Kidney epithelial cell (primary cell): ENCODE results near the gene KLHL29. TPM values are rescaled to one million over a fixed set of nuclear protein-coding genes. Genes with fewer than 3 reads are reported as not detected.

Source experiments
- DNase-seq: peaks from one replicate; pipeline ENCODE4 v3.0.0-alpha.2; 2010; ENCODE audit warnings: low read depth
- H3K27me3 ChIP-seq: 2 replicates; pipeline ENCODE4 v1.6.0; 2011; ENCODE audit warnings: low read length; ENCODE audit not compliant: control insufficient read depth, insufficient read depth
- H3K36me3 ChIP-seq: 2 replicates; pipeline ENCODE4 v1.5.1; 2011; ENCODE audit warnings: low read length; ENCODE audit not compliant: control insufficient read depth, insufficient read depth
- H3K4me3 ChIP-seq: 2 replicates; pipeline ENCODE4 v1.5.1; 2011; ENCODE audit warnings: low read depth, mild to moderate bottlenecking, control low read depth, low read length
- total RNA-seq: library from RNA; depleted of rRNA; stranded (reverse); fragments of >200 nt; gene quantifications from 2 replicates; pipeline ENCODE4 v1.2.3, GENCODE V29; 2015
- TF ChIP-seq, protein P1 (sequence below): IDR thresholded peaks from 2 replicates; pipeline ENCODE4 v1.5.1; 2011; ENCODE audit warnings: mild to moderate bottlenecking, moderate library complexity, low read length, control low read depth, inconsistent platforms; ENCODE audit not compliant: insufficient read depth, poor library complexity, severe bottlenecking

The KLHL29 gene
- total RNA-seq, 1 donor from 2014 or later = 12.4 TPM

DNA sequence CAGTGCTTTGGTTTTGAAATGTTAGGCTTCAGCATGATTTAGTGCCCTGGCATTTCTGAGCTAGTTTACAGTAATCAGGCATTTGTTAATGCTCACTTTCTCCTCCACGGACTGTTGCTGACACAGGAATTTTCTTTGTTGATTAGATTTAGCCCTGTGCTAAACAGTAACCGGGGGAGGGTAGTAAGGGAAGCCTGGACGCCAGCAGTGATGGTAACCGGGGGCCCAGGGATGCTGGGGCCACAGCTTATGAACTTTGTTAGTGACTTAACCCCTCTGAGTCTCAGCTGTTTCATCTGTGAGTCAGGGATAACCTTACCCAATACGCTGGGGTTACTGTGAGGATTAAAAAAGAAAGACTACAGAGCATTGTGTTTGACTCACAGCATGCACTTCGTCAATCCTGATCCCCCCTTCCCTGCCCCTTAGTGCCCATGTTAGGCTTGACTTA is 33.5 kb downstream of the KLHL29 start:
- peak; percentile 48 for DNase-seq
- H3K36me3 ChIP-seq = no peaks in the 10 kb centered on the region
- no peaks in the 10 kb centered on the region for H3K27me3 ChIP-seq
- no peak overlapping the region for H3K4me3 ChIP-seq
- TF ChIP-seq, protein P1, sequence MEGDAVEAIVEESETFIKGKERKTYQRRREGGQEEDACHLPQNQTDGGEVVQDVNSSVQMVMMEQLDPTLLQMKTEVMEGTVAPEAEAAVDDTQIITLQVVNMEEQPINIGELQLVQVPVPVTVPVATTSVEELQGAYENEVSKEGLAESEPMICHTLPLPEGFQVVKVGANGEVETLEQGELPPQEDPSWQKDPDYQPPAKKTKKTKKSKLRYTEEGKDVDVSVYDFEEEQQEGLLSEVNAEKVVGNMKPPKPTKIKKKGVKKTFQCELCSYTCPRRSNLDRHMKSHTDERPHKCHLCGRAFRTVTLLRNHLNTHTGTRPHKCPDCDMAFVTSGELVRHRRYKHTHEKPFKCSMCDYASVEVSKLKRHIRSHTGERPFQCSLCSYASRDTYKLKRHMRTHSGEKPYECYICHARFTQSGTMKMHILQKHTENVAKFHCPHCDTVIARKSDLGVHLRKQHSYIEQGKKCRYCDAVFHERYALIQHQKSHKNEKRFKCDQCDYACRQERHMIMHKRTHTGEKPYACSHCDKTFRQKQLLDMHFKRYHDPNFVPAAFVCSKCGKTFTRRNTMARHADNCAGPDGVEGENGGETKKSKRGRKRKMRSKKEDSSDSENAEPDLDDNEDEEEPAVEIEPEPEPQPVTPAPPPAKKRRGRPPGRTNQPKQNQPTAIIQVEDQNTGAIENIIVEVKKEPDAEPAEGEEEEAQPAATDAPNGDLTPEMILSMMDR = no peak

DNA sequence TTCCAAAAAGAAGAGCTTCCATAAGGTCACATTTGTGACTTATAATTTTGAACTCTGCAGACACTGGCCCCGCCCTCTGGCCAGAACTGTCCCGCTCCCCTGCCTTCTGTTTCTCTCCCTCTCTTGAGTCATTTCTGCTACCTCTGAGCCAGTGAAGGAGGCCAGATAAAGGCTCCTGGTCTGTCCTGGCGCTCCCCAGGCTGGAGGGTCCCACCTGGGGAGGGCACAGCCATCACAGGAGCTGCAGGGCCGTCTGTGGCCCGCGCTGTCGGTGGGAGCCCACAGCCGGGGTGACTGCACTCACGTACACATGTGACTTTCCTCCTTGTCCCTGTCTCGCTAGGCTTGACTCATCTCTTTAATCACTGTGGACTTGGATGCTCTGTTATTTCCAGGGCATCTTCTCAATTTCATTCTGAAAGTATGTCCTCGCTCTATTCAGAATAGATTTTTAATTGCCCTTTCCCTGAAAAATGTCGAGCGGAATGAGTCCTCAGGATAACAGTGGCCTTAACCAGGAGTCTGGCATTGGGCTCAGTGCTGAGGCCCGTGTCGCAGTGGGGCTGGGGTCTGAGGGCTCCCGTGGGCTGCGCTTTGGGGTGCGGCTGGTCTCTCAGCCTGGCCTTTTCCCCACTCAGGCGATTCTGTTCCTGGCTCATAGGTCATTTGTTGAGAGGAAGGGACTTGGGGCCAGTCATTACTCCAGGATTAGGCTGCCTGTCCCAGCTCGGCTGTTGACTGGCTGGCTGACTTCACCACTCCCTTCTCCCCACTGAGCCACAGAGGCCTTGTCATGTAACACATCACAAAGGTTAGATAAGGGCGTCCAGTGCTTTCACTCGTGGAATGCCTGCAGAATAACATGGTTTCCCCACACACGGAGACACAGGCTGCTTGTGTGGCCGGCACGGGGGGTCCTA is 34.5 kb downstream of the KLHL29 start:
- TF ChIP-seq, protein P1 = no peak
- no peaks in the 10 kb centered on the region for H3K36me3 ChIP-seq
- DNase-seq = no peak
- no peak overlapping the region for H3K4me3 ChIP-seq
- no peaks in the 10 kb centered on the region for H3K27me3 ChIP-seq

DNA sequence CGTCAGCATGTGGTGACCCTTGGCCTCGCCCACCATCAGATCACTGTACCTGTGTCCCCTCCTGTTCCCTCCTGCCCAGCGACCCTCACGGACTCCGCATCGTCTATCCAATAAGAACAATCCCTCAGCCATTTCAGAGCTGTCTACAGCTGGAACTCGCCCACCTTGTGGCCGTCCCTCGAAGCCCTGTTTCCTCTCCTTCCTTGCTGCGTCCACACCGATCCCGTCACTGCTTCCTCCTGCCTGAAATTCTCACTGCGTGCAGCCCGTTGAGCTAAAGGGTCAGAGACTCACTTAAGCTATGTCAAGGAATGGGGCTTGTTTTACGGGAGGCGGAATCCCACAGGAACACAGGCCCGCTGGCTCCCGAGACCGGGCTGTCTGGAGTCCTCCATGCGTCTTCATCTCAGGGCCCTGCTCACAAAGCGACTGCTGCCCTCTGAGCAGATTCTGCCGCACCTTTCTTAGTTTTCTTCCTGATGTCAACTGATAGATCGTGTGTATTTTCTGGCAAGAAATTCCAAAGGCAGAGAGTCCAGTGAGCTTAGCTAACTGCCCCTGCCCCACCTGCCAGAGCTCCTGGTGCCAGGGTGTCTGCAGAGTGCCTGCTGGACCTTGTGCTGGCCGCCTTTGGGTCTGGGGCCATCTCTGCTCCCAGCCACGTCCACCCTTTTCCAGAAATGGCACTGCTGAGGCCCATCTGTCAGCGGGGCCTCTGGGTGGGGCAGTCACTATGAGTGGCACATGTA is 35.3 kb downstream of the KLHL29 start:
- H3K4me3 ChIP-seq = no peak overlapping the region
- H3K27me3 ChIP-seq = no peaks in the 10 kb centered on the region
- DNase-seq = no peak
- TF ChIP-seq, protein P1 = no peak
- no peaks in the 10 kb centered on the region for H3K36me3 ChIP-seq

DNA sequence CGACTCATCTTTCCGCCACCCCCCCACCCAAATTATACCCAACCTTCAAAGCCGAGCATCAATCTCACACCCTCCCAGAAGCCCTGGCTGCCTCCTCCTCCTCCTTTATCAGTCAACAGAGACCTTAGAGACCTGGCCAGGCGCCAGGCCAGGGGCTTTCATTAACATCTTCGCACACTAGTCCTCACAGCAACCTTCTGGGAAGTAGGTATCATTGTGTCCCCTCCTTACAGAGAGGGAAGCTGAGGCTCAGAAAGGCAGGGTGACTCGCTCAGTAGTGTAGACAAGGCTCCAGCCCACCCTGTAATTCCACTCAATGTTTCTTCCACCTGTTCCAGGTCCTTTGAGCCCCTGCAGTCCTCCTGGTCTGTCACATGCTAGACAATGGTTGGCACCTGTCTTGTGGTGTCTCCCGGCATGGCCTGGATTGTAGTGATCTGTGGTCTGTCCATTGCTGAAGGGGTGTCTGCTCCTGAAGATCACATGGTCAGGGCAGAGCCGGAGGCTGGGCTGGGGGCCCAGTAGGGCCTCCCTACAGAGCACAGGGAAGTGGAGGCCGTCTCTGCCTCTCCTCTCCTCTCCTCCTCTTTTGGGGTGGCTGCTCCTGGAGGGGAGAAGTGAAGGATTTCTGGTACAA is 36.0 kb downstream of the KLHL29 start:
- Histone ChIP-seq H3K4me3 (no peak overlapping the region), H3K27me3 (no peaks in the 10 kb centered on the region), H3K36me3 (no peaks in the 10 kb centered on the region)
- TF ChIP-seq, protein P1 = no peak
- DNase-seq = no peak

DNA sequence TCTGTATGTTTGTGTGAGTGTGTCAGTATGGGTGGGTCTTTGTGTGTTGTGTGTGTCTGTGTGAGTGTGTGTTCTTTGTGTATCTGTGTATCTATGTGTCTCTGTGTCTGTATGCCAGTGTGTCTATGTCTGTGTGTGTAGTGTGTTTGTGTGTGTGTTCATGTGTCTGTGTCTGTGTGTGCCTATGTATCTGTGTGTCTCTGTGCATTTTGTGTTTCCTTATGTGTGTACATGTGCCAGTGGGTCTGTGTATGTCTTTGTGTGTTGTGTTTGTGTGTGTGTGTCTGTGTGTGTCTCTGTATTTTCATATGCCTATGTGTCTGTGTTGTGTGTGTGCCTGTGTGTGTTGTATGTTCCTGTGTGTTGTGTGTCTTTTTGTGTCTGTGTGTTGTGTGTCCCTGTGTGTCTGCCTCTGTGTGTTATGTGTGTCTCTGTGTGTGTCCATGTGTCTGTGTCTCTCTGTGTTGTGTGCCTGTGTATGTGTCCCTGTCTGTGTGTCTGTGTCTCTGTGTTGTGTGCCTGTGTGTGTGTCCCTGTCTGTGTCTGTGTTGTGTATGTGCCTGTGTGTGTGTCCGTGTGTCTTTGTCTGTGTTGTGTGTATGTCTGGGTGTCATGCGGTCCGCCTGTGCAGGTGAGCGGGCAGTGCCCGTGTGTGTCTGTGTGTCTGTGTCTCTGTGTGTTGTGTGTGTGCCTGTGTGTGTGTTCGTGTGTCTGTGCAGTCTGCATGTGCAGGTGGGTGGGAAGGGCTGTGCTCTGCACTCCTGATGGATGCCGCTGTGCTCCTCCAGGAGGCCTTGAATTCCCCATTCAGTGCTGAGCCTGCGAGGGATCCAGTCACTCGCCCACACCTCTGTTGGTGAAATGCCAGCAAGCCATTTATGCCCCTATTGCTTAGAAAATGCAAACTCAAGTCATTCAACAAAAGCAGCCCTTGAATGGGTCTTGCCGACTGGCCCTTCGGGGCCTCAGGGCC is 37.4 kb downstream of the KLHL29 start:
- no peak for DNase-seq
- Histone ChIP-seq H3K4me3 (no peak overlapping the region), H3K36me3 (no peaks in the 10 kb centered on the region), H3K27me3 (no peaks in the 10 kb centered on the region)
- TF ChIP-seq, protein P1 = no peak
